PC-9 (cell line): ENCODE data around the gene ENAH. TPM values are rescaled to one million over a fixed set of nuclear protein-coding genes. Genes with fewer than 3 reads are reported as not detected.
A peak's percentile ranks its signal among the peaks of the same experiment; 100 is the strongest.

Experiments used
- BruUV-seq: library from RNA; stranded (reverse); fragments of 400-500 nt; replicated peaks from 2 replicates; lab custom pipeline; 2021; lab: Mats Ljungman, UMichigan
- CTCF ChIA-PET: fragments of 300-600 bp; sonication (Branson Sonifier 250); formaldehyde crosslinking; loops from one replicate; lab custom pipeline; 2022; ENCODE audit warnings: antibody characterized with exemption; lab: Charles Lee
- POLR2A ChIA-PET: fragments of 300-600 bp; sonication (Branson Sonifier 250); formaldehyde crosslinking; loops from one replicate; lab custom pipeline; 2022; ENCODE audit warnings: antibody characterized with exemption; ENCODE audit not compliant: unreplicated experiment; lab: Charles Lee
- DNase-seq, 2 experiments: peaks; one replicate each; pipeline versions ENCODE4 v3.0.0 to v3.0.0-alpha.2; 2015 to 2022; ENCODE audit warnings: mixed read lengths in 1 of 2
- H2AFZ ChIP-seq: fragments of 200-600 bp; sonication (generic); 2 replicates; pipeline ENCODE4 v1.8.1; 2017; ENCODE audit warnings: antibody characterized with exemption
- H3F3A ChIP-seq: fragments of 200-600 bp; sonication (generic); 2 replicates; pipeline ENCODE4 v1.8.1; 2017; ENCODE audit warnings: antibody characterized with exemption, mild to moderate bottlenecking, low read depth; ENCODE audit not compliant: insufficient read depth
- H3K27ac ChIP-seq: fragments of 200-600 bp; sonication (generic); 2 replicates; pipeline ENCODE4 v1.6.1; 2016; ENCODE audit warnings: mixed run types
- H3K27me3 ChIP-seq: fragments of 200-600 bp; sonication (generic); 2 replicates; pipeline ENCODE4 v1.6.1; 2016; ENCODE audit warnings: low read depth, mixed run types; ENCODE audit not compliant: insufficient read depth
- H3K36me3 ChIP-seq: fragments of 200-600 bp; sonication (generic); 2 replicates; pipeline ENCODE4 v1.6.1; 2016; ENCODE audit warnings: low read depth, mixed run types
- H3K4me1 ChIP-seq: fragments of 200-600 bp; sonication (generic); replicated peaks from 2 replicates; pipeline ENCODE4 v1.6.1; 2016; ENCODE audit warnings: mixed run types; ENCODE audit not compliant: insufficient read depth
- H3K4me2 ChIP-seq: fragments of 200-600 bp; sonication (generic); 2 replicates; pipeline ENCODE4 v1.6.1; 2017; ENCODE audit warnings: mixed run types
- H3K4me3 ChIP-seq: fragments of 200-600 bp; sonication (generic); 2 replicates; pipeline ENCODE4 v1.6.1; 2016; ENCODE audit warnings: mixed run types
- H3K79me2 ChIP-seq: fragments of 200-600 bp; sonication (generic); 2 replicates; pipeline ENCODE4 v1.6.1; 2017; ENCODE audit warnings: low read depth, mixed run types
- H3K9me2 ChIP-seq: fragments of 200-600 bp; sonication (generic); 2 replicates; pipeline ENCODE4 v1.8.1; 2017; ENCODE audit warnings: mild to moderate bottlenecking; ENCODE audit not compliant: insufficient read depth
- H3K9me3 ChIP-seq: fragments of 200-600 bp; sonication (generic); 2 replicates; pipeline ENCODE4 v1.8.1; 2016; ENCODE audit warnings: low read depth; ENCODE audit not compliant: insufficient read depth
- H4K20me1 ChIP-seq: fragments of 200-600 bp; sonication (generic); 2 replicates; pipeline ENCODE4 v1.8.1; 2017; ENCODE audit not compliant: insufficient read depth
- CTCF ChIP-seq: fragments of 200-600 bp; sonication (generic); conservative IDR thresholded peaks from 2 replicates; pipeline ENCODE4 v1.6.1; 2017; ENCODE audit warnings: mixed run types, antibody characterized with exemption, mild to moderate bottlenecking, moderate library complexity
- EZH2 ChIP-seq: fragments of 200-600 bp; sonication (generic); IDR thresholded peaks from 2 replicates; pipeline ENCODE4 v1.8.0; 2017; ENCODE audit warnings: antibody characterized with exemption, low read depth
- intact Hi-C: fragments of 100-400 bp; cut with micrococcal nuclease; formaldehyde crosslinking; loops from one replicate; pipeline ENCODE4 v1.10.0; 2022; ENCODE audit not compliant: unreplicated experiment
- total RNA-seq: library from RNA; stranded (reverse); gene quantifications from 2 replicates; pipeline ENCODE4 v1.2.3, GENCODE V29; 2021

The ENAH gene
- total RNA-seq, 1 experiment from 2014 or later = 167 TPM

- POLR2A ChIA-PET = interaction anchor here (0.6 kb wide), 1 partner anchor 176 kb away, joined by 15 read pairs; no protein-coding TSS in a partner anchor
- CTCF ChIA-PET = interaction anchor here (0.6 to 0.7 kb wide), 2 partner anchors 229 to 407 kb away, joined by 3 to 16 read pairs; partner anchors contain the start of gene EPHX1
Observed at GRCh38 chr1:225580238-225581099, 72.5 kb downstream of the ENAH start.

GRCh38 chr1:225578251-225578977 is 74.5 kb downstream of the ENAH start:
- CTCF ChIA-PET = no interaction called here
- H3F3A ChIP-seq = no peaks in the 10 kb centered on the region; the same call in none of the 2 replicates
- peaks cover 17% of the 10 kb centered on the region for H4K20me1 ChIP-seq
- H3K9me3 ChIP-seq = no peaks in the 10 kb centered on the region
- peak in 1 of 2 experiments; percentile 44 for DNase-seq
- no TSS peak for BruUV-seq
- POLR2A ChIA-PET = interaction anchor here (0.6 kb wide), 2 partner anchors 77 to 449 kb away, joined by 3 to 4 read pairs; no protein-coding TSS in a partner anchor
- H3K4me1 ChIP-seq = no peaks in the 10 kb centered on the region
- no peak overlapping the region for H3K4me2 ChIP-seq
- no peak overlapping the region for H2AFZ ChIP-seq
- H3K27ac ChIP-seq = 0 out of 2 replicates have a peak overlapping the region, but pooled peaks have one; percentile 0
- H3K27me3 ChIP-seq = no peaks in the 10 kb centered on the region
- intact Hi-C loops = no loop called here
- no peaks in the 10 kb centered on the region; the same call in 1 of the 2 replicates for H3K36me3 ChIP-seq
- no peak overlapping the region for H3K4me3 ChIP-seq
- peaks cover 88% of the 10 kb centered on the region for H3K79me2 ChIP-seq
- TF ChIP-seq EZH2 (no peak), CTCF (no peak)
- H3K9me2 ChIP-seq = no peaks in the 10 kb centered on the region

More at GRCh38 chr1:225580238-225581099, 72.5 kb downstream of the ENAH start:
- no peaks in the 10 kb centered on the region; the same call in 1 of the 2 replicates for H3K36me3 ChIP-seq
- intact Hi-C loops = no loop called here
- peaks cover 13% of the 10 kb centered on the region for H4K20me1 ChIP-seq
- no peak for DNase-seq
- no peaks in the 10 kb centered on the region; the same call in none of the 2 replicates for H3F3A ChIP-seq
- no peaks in the 10 kb centered on the region for H3K9me3 ChIP-seq
- no peak overlapping the region for H2AFZ ChIP-seq
- BruUV-seq = no TSS peak
- H3K79me2 ChIP-seq = peaks cover 92% of the 10 kb centered on the region
- TF ChIP-seq CTCF (no peak), EZH2 (no peak)
- H3K4me2 ChIP-seq = no peak overlapping the region
- H3K4me1 ChIP-seq = no peaks in the 10 kb centered on the region
- no peak overlapping the region for H3K27ac ChIP-seq
- H3K9me2 ChIP-seq = no peaks in the 10 kb centered on the region
- no peaks in the 10 kb centered on the region for H3K27me3 ChIP-seq
- H3K4me3 ChIP-seq = no peak overlapping the region

- no peaks in the 10 kb centered on the region for H3K9me2 ChIP-seq
- peaks cover 19% of the 10 kb centered on the region for H4K20me1 ChIP-seq
- no peaks in the 10 kb centered on the region for H3K27me3 ChIP-seq
- H3K9me3 ChIP-seq = no peaks in the 10 kb centered on the region
- CTCF ChIA-PET = no interaction called here
- DNase-seq = no peak
- H3K4me2 ChIP-seq = no peak overlapping the region
- POLR2A ChIA-PET = no interaction called here
- TF ChIP-seq CTCF (no peak), EZH2 (no peak)
- no peak overlapping the region for H2AFZ ChIP-seq
- no peaks in the 10 kb centered on the region; the same call in 1 of the 2 replicates for H3K36me3 ChIP-seq
- no peak overlapping the region for H3K27ac ChIP-seq
- peaks cover 88% of the 10 kb centered on the region for H3K79me2 ChIP-seq
- intact Hi-C loops = no loop called here
- no TSS peak for BruUV-seq
- no peak overlapping the region for H3K4me3 ChIP-seq
- H3F3A ChIP-seq = no peaks in the 10 kb centered on the region; the same call in none of the 2 replicates
- no peaks in the 10 kb centered on the region for H3K4me1 ChIP-seq
Observed at GRCh38 chr1:225577241-225577640, 75.7 kb downstream of the ENAH start.
